SK-N-SH (cell line): ENCODE results near the gene HIVEP2. TPM values are rescaled to one million over a fixed set of nuclear protein-coding genes. Genes with fewer than 3 reads are reported as not detected.

Source experiments
- CTCF ChIA-PET: fragments of 300-600, 350-600 bp; formaldehyde crosslinking; extraction: SDS; loops from one replicate; lab custom pipeline; 2021; lab: Yijun Ruan, JAX
- POLR2A ChIA-PET: fragments of 350-600 bp; sonication (Branson Sonifier 250); formaldehyde crosslinking; extraction: SDS; loops from one replicate; lab custom pipeline; 2020; ENCODE audit warnings: antibody characterized with exemption, inconsistent platforms; lab: Yijun Ruan, JAX
- DNase-seq: peaks from one replicate; pipeline ENCODE4 v3.0.0; 2012
- H2AFZ ChIP-seq: fragments of 200-600 bp; sonication (generic); 2 replicates; pipeline ENCODE4 v1.8.1; 2016; ENCODE audit warnings: antibody characterized with exemption, mild to moderate bottlenecking, low read depth
- H3F3A ChIP-seq: fragments of 200-600 bp; sonication (generic); replicated peaks from 2 replicates; pipeline ENCODE3; 2016; ENCODE audit warnings: antibody characterized with exemption, mild to moderate bottlenecking; ENCODE audit not compliant: insufficient read depth
- H3K27ac ChIP-seq, 2 experiments: fragments of 200-500 bp in 1 of 2; fragments of 200-600 bp in 1 of 2; sonication (Bioruptor generic) in 1 of 2; sonication (generic), shearing (Covaris generic) in 1 of 2; 2 replicates each; pipeline versions ENCODE4 v1.5.1 to v1.6.1; 2014 to 2016; ENCODE audit warnings: low read depth in 2 of 2, inconsistent platforms in 1 of 2, low read length in 1 of 2, mild to moderate bottlenecking in 1 of 2, mixed read lengths in 1 of 2
- H3K27me3 ChIP-seq: fragments of 200-600 bp; sonication (generic), shearing (Covaris generic); 2 replicates; pipeline ENCODE4 v1.6.1; 2016; ENCODE audit warnings: mixed run types; ENCODE audit not compliant: insufficient read depth
- H3K36me3 ChIP-seq, 2 experiments: fragments of 200-500 bp in 1 of 2; fragments of 200-600 bp in 1 of 2; sonication (Bioruptor generic) in 1 of 2; sonication (generic) in 1 of 2; replicated peaks in 1 of 2; 2 replicates each; pipeline versions ENCODE3 to v1.5.1; 2014 to 2016; ENCODE audit warnings: low read length in 1 of 2, mild to moderate bottlenecking in 1 of 2; ENCODE audit not compliant: insufficient read depth in 2 of 2, control insufficient read depth in 1 of 2
- H3K4me1 ChIP-seq, 2 experiments: fragments of 200-500 bp in 1 of 2; fragments of 200-600 bp in 1 of 2; sonication (Bioruptor generic) in 1 of 2; sonication (generic), shearing (Covaris generic) in 1 of 2; 2 replicates each; pipeline versions ENCODE4 v1.5.1 to v1.6.1; 2014 to 2016; ENCODE audit warnings: low read depth in 1 of 2, low read length in 1 of 2, mixed run types in 1 of 2; ENCODE audit not compliant: insufficient read depth in 2 of 2, control insufficient read depth in 1 of 2
- H3K4me2 ChIP-seq: fragments of 200-600 bp; sonication (generic), shearing (Covaris generic); 2 replicates; pipeline ENCODE4 v1.6.1; 2017; ENCODE audit warnings: mixed run types
- H3K4me3 ChIP-seq, 2 experiments: fragments of 200-500 bp in 1 of 2; fragments of 200-600 bp in 1 of 2; sonication (Bioruptor generic) in 1 of 2; sonication (generic), shearing (Covaris generic) in 1 of 2; 2 replicates each; pipeline versions ENCODE4 v1.5.1 to v1.8.1; 2014 to 2016; ENCODE audit warnings: low read depth in 2 of 2, inconsistent platforms in 1 of 2, low read length in 1 of 2, mild to moderate bottlenecking in 1 of 2, mixed read lengths in 1 of 2, moderate library complexity in 1 of 2
- H3K79me2 ChIP-seq: fragments of 200-600 bp; sonication (generic); 2 replicates; pipeline ENCODE4 v1.8.1; 2017; ENCODE audit warnings: mild to moderate bottlenecking; ENCODE audit not compliant: insufficient read depth
- H3K9ac ChIP-seq: fragments of 200-600 bp; sonication (generic); 2 replicates; pipeline ENCODE4 v1.6.1; 2017; ENCODE audit warnings: mixed run types
- H3K9me2 ChIP-seq: fragments of 200-600 bp; sonication (generic); 2 replicates; pipeline ENCODE4 v1.6.1; 2017; ENCODE audit warnings: mixed run types
- H3K9me3 ChIP-seq: fragments of 200-600 bp; sonication (generic); 2 replicates; pipeline ENCODE4 v1.6.1; 2017; ENCODE audit warnings: mixed run types, mild to moderate bottlenecking, moderate library complexity
- H4K20me1 ChIP-seq: fragments of 200-600 bp; sonication (generic); 2 replicates; pipeline ENCODE4 v1.6.1; 2017; ENCODE audit warnings: mild to moderate bottlenecking, mixed run types; ENCODE audit not compliant: insufficient read depth
- CHD2 ChIP-seq: fragments of 150-350 bp; IDR thresholded peaks from 2 replicates; pipeline ENCODE4 v1.6.1; 2018; ENCODE audit warnings: low read length; ENCODE audit not compliant: partially characterized antibody
- EP300 ChIP-seq, 2 experiments: IDR thresholded peaks; 2 replicates each; pipeline versions ENCODE4 v1.4.0 to v1.6.1; 2012; ENCODE audit warnings: borderline replicate concordance in 1 of 2, low read depth in 1 of 2, low read length in 1 of 2
- FOSL2 ChIP-seq: IDR thresholded peaks from 2 replicates; pipeline ENCODE4 v1.4.0; 2012; ENCODE audit warnings: low read depth, mild to moderate bottlenecking, moderate library complexity, borderline replicate concordance
- FOXJ3 ChIP-seq: sonication (generic); formaldehyde crosslinking; IDR thresholded peaks from 2 replicates; pipeline ENCODE4 v1.5.1; 2020; ENCODE audit warnings: mild to moderate bottlenecking, missing genetic modification reagents
- FOXM1 ChIP-seq: IDR thresholded peaks from 2 replicates; pipeline ENCODE4 v1.4.0; 2012; ENCODE audit warnings: low read depth, mild to moderate bottlenecking
- GATA2 ChIP-seq: sonication (generic); formaldehyde crosslinking; IDR thresholded peaks from 2 replicates; pipeline ENCODE4 v1.5.0; 2020; ENCODE audit warnings: mild to moderate bottlenecking, missing genetic modification reagents
- MEF2A ChIP-seq: IDR thresholded peaks from 2 replicates; pipeline ENCODE4 v1.4.0; 2012; ENCODE audit warnings: low read depth, borderline replicate concordance
- MXI1 ChIP-seq: IDR thresholded peaks from 2 replicates; pipeline ENCODE4 v1.6.1; 2012; ENCODE audit warnings: mild to moderate bottlenecking, low read depth, low read length, improper control_type of control experiment
- NFIC ChIP-seq: IDR thresholded peaks from 2 replicates; pipeline ENCODE4 v1.4.0; 2012; ENCODE audit warnings: borderline replicate concordance
- RCOR1 ChIP-seq: fragments of 150-350 bp; IDR thresholded peaks from 2 replicates; pipeline ENCODE4 v1.6.1; 2017; ENCODE audit warnings: antibody characterized with exemption, low read length
- RFX5 ChIP-seq: IDR thresholded peaks from 2 replicates; pipeline ENCODE4 v1.6.1; 2012; ENCODE audit warnings: mild to moderate bottlenecking, improper control_type of control experiment, low read length
- SIN3A ChIP-seq: IDR thresholded peaks from 2 replicates; pipeline ENCODE4 v1.6.1; 2012; ENCODE audit warnings: low read depth, mild to moderate bottlenecking, low read length, moderate library complexity, borderline replicate concordance
- TEAD4 ChIP-seq: IDR thresholded peaks from 2 replicates; pipeline ENCODE4 v1.4.0; 2012; ENCODE audit warnings: mild to moderate bottlenecking, borderline replicate concordance; ENCODE audit not compliant: insufficient read depth
- USF2 ChIP-seq: fragments of 150-350 bp; IDR thresholded peaks from 2 replicates; pipeline ENCODE4 v1.6.1; 2017; ENCODE audit warnings: antibody characterized with exemption, low read length, low read depth, borderline replicate concordance
- YY1 ChIP-seq: IDR thresholded peaks from 2 replicates; pipeline ENCODE4 v1.4.0; 2012; ENCODE audit warnings: low read depth, mild to moderate bottlenecking
- ZBTB33 ChIP-seq: IDR thresholded peaks from 2 replicates; pipeline ENCODE4 v1.4.0; 2012; ENCODE audit warnings: low read depth, borderline replicate concordance
- WGBS: methylation state at CpG from one replicate; pipeline ENCODE4 v1.1.6; 2017; ENCODE audit warnings: low lambda C conversion rate; 5-methylcytosine and 5-hydroxymethylcytosine counted together
- polyA plus RNA-seq, 3 experiments: library from polyadenylated mRNA; depleted of rRNA; stranded (reverse); fragments of >200 nt; gene quantifications; 2 replicates each; pipeline ENCODE4 v1.2.3, GENCODE V29; 2012
- TF ChIP-seq, protein P1 (sequence below): IDR thresholded peaks from 2 replicates; pipeline ENCODE4 v1.4.0; 2012; ENCODE audit warnings: low read depth, borderline replicate concordance
- TF ChIP-seq, protein P2 (sequence below): IDR thresholded peaks from 2 replicates; pipeline ENCODE4 v1.6.1; 2012; ENCODE audit warnings: mild to moderate bottlenecking, low read depth, low read length, moderate library complexity

The HIVEP2 gene
- polyA plus RNA-seq, 1 of the 3 experiments (the other 2 are of a cell fraction) = 2.5 TPM

DNA sequence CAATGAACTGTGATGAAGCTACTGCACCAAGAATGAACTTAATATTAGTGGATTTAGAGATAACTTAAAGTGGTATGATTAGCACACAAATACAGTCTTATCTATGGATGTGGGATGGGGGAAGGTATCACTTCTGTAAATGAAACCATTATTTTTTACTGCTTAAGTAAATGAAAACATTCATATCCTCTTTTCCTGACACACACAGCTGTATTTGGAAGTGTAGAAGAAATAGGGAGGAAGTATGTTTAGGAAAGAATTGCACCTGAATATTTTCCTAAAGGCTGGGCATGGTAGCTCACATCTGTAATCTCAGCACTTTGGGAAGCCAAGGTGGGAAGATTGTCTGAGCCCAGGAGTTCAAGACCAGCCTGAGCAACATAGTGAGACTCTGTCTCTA is 96.8 kb downstream of the HIVEP2 start:
- Histone ChIP-seq H3K79me2 (peaks cover 50% of the 10 kb centered on the region), H3K36me3 (no peaks in the 10 kb centered on the region), H3K4me1 (peaks cover 42 to 50% of the 10 kb centered on the region in 2 experiments), H3K27ac (peak overlapping the region; percentile 99; a peak in 2 of 4 replicates), H3K27me3 (no peaks in the 10 kb centered on the region), H3F3A (peaks cover 48% of the 10 kb centered on the region), H3K4me3 (no peak overlapping the region), H3K9ac (0 out of 2 replicates have a peak overlapping the region, but pooled peaks have one; percentile 82), H2AFZ (no peak overlapping the region), H3K9me3 (no peaks in the 10 kb centered on the region), H3K9me2 (no peaks in the 10 kb centered on the region), H4K20me1 (no peaks in the 10 kb centered on the region), H3K4me2 (no peak overlapping the region)
- TF ChIP-seq, protein P1, sequence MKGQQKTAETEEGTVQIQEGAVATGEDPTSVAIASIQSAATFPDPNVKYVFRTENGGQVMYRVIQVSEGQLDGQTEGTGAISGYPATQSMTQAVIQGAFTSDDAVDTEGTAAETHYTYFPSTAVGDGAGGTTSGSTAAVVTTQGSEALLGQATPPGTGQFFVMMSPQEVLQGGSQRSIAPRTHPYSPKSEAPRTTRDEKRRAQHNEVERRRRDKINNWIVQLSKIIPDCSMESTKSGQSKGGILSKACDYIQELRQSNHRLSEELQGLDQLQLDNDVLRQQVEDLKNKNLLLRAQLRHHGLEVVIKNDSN = no peak
- TF ChIP-seq USF2 (no peak), RFX5 (no peak), ZBTB33 (no peak)
- ChIA-PET CTCF (interaction anchor here (0.6 to 1.4 kb wide), 2 partner anchors 11 to 44 kb away, joined by 3 to 5 read pairs; no protein-coding TSS in a partner anchor), POLR2A (interaction anchor here (0.8 kb wide), 1 partner anchor 40 kb away, joined by 3 read pairs; no protein-coding TSS in a partner anchor)
- no peak for DNase-seq

GRCh38 chr6:142846883-142847287 is 98.1 kb downstream of the HIVEP2 start:
- Histone ChIP-seq H3K27ac (peak overlapping the region; percentile 99), H3K4me2 (peak overlapping the region; percentile 91), H3K4me1 (peaks cover 54 to 56% of the 10 kb centered on the region in 2 experiments), H2AFZ (peak overlapping the region; percentile 47; the same call in 1 of the 2 replicates), H3K9me2 (no peaks in the 10 kb centered on the region), H3K9ac (peak overlapping the region; percentile 82; the same call in 1 of the 2 replicates), H4K20me1 (no peaks in the 10 kb centered on the region), H3K27me3 (no peaks in the 10 kb centered on the region), H3K9me3 (no peaks in the 10 kb centered on the region), H3K36me3 (no peaks in the 10 kb centered on the region), H3F3A (peaks cover 58% of the 10 kb centered on the region), H3K79me2 (peaks cover 52% of the 10 kb centered on the region), H3K4me3 (0 out of 4 replicates have a peak overlapping the region, but pooled peaks of 1 of the 2 experiments have one; percentile 56)
- DNase-seq = no peak
- 46% methylated on average over 5 of the region's 5 CpGs for WGBS
- CTCF ChIA-PET = interaction anchor here (1.4 kb wide), 1 partner anchor 10 kb away, joined by 5 read pairs; no protein-coding TSS in a partner anchor
- POLR2A ChIA-PET = interaction anchor here (2.3 kb wide), 1 partner anchor 144 kb away, joined by 7 read pairs; no protein-coding TSS in a partner anchor
- TF ChIP-seq TEAD4 = no peak
- TF ChIP-seq FOXM1 = no peak
- TF ChIP-seq MEF2A = peak; percentile 22; the same call in 1 of the 2 replicates
- no peak for TF ChIP-seq GATA2 (CRISPR knock-in tag)
- TF ChIP-seq, protein P2, sequence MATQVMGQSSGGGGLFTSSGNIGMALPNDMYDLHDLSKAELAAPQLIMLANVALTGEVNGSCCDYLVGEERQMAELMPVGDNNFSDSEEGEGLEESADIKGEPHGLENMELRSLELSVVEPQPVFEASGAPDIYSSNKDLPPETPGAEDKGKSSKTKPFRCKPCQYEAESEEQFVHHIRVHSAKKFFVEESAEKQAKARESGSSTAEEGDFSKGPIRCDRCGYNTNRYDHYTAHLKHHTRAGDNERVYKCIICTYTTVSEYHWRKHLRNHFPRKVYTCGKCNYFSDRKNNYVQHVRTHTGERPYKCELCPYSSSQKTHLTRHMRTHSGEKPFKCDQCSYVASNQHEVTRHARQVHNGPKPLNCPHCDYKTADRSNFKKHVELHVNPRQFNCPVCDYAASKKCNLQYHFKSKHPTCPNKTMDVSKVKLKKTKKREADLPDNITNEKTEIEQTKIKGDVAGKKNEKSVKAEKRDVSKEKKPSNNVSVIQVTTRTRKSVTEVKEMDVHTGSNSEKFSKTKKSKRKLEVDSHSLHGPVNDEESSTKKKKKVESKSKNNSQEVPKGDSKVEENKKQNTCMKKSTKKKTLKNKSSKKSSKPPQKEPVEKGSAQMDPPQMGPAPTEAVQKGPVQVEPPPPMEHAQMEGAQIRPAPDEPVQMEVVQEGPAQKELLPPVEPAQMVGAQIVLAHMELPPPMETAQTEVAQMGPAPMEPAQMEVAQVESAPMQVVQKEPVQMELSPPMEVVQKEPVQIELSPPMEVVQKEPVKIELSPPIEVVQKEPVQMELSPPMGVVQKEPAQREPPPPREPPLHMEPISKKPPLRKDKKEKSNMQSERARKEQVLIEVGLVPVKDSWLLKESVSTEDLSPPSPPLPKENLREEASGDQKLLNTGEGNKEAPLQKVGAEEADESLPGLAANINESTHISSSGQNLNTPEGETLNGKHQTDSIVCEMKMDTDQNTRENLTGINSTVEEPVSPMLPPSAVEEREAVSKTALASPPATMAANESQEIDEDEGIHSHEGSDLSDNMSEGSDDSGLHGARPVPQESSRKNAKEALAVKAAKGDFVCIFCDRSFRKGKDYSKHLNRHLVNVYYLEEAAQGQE = no peak
- peak; percentile 63 for TF ChIP-seq NFIC
- no peak; a peak in 1 of 4 replicates for TF ChIP-seq EP300 (IDR thresholded peaks at IDR 0.05; ENCODE audit: borderline replicate concordance in 1 of 2, low read depth in 1 of 2, low read length in 1 of 2)
- no peak for TF ChIP-seq MXI1
- TF ChIP-seq SIN3A = no peak
- TF ChIP-seq RCOR1 = no peak
- no peak for TF ChIP-seq FOSL2
- no peak for TF ChIP-seq USF2
- TF ChIP-seq RFX5 = no peak
- no peak for TF ChIP-seq CHD2
- no peak for TF ChIP-seq FOXJ3
- TF ChIP-seq YY1 = peak; percentile 36; the same call in 1 of the 2 replicates
